PC-9 (cell line): ENCODE data around the gene PECR.

ENCODE experiments used
- CTCF ChIP-seq: fragments of 200-600 bp; sonication (generic); conservative IDR thresholded peaks from 2 replicates; pipeline ENCODE4 v1.6.1; 2017; ENCODE audit warnings: mixed run types, antibody characterized with exemption, mild to moderate bottlenecking, moderate library complexity
- EZH2 ChIP-seq: fragments of 200-600 bp; sonication (generic); IDR thresholded peaks from 2 replicates; pipeline ENCODE4 v1.8.0; 2017; ENCODE audit warnings: antibody characterized with exemption, low read depth

GRCh38 chr2:216030216-216030615, 51.4 kb downstream of the PECR start:
- TF ChIP-seq CTCF (no peak), EZH2 (no peak)
